ENCODE results near the gene BAIAP2.

BAIAP2 gene

GRCh38 chr17:81037798-81038733, 3.1 kb downstream of the BAIAP2 start:
- no peak for DNase-seq (ENCODE audit: low read depth in 2 of 2)

- no peak for DNase-seq (ENCODE audit: low read depth in 2 of 2)
Measured at GRCh38 chr17:81039096-81039495, 4.1 kb downstream of the BAIAP2 start.

DNA sequence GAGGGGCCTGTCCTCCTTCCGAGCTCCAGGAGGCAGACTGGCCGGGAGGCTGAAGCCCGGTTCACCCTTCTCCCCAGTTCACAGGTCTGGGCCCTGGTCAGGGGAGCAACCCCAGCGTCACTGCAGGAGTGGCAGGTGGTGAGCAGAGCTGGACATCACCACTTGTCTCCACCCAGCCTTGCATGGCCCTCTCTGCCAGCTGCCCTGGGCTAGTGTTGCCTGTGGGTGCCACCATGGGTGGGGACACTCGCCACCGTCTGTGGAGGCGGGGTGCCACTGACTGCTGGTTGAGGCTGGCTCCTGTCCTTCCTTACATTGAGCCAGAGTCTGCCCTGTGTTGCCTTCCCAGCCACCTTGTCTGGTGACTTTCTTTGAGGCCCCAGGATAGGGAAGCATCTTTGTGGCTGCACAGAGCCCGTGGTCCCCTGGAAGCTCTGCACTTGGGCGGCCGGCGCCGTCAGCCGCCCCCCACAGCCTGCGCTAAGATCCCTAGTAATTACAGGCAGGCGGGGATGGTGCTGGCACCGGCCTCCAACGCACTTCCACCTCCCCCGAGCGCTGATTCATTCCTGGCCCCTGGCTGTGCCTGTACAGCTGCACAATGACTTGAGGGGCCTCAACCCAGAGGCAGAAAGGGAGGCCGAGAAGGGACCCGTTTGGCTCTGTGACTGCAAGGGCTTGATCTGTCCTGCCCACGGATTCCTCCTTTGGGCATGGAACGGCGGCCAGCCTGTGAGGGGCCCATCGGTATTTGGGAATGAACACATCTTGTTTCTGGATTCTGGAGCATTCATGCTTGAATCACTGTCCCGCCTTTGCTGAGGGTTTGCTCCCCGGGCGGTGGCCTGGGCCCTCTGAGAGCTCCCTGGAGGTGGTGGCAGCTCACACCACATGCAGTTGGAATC, 5.2 kb downstream of the BAIAP2 start:
- peak in 1 of 2 experiments; percentile 28 for DNase-seq (ENCODE audit: low read depth in 2 of 2)

GRCh38 chr17:81040791-81041337, 5.9 kb downstream of the BAIAP2 start:
- no peak for DNase-seq (ENCODE audit: low read depth in 2 of 2)

GRCh38 chr17:81042606-81043005, 7.7 kb downstream of the BAIAP2 start:
- no peak for DNase-seq (ENCODE audit: low read depth in 2 of 2)

DNA sequence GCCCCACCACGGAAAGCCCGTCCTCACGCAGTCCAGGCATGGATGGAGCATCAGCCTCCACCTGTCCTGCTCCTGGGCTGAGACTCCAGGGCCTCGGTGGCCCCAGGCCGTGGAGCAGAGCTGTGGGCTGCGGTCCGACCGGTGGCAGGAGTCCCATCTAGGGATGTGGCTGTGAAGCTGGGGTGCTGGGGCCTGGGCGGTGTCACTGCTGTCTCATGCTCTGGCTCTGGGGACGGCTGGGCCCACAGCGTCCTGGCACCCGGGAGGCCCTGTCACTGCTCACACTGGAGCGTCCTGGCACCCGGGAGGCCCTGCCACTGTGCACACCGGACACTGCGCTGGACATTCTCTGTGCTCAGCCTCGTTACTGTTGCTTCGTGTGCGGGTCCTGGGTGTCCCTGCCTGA, 8.4 kb downstream of the BAIAP2 start:
- no peak for DNase-seq (ENCODE audit: low read depth in 2 of 2)

GRCh38 chr17:81043725-81044427, 8.9 kb downstream of the BAIAP2 start:
- DNase-seq (ENCODE audit: low read depth in 2 of 2): no peak

- DNase-seq (ENCODE audit: low read depth in 2 of 2): no peak
Measured at GRCh38 chr17:81044428-81044763, 9.4 kb downstream of the BAIAP2 start.

DNA sequence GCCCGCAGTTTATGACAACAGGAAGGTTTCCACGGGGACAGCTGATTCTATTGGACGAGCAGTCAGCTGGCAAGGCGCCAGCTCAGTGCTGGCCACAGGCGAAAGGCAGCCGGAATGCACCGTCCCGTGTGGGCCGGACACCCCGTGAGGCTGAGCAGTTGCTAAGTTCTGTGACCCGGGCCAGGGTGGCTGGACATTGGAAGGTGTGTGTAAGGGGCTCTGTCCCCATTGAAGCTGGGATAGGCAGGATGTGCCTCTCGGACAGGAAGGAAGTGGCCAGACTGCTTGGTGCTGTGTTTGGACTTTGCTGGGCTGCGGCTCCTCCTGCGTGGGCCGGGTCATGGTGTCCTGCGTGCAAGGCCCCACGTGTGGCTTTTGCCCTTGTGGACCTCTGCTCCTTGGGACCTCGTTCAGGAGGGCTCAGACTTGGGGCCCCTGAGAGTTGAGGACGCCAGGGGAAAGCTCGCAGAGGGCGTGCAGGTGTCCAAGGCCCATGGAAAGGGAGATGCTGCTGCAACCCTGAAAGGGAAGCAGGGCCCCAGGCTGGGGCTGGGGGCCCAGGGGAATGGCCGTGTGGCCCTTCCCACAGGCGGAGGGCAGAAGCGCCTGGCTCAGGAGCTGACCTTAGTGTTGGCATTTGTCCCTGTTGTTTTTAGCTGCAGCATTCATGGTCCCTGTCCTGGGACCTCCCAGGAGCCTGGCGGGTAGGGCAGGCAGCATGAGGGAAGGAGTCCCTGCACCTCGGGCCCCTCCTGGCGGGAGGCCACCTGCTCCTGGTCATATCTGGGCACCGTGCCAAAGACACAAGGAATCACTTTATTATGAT, 10.0 kb downstream of the BAIAP2 start:
- no peak for DNase-seq (ENCODE audit: low read depth in 2 of 2)

DNA sequence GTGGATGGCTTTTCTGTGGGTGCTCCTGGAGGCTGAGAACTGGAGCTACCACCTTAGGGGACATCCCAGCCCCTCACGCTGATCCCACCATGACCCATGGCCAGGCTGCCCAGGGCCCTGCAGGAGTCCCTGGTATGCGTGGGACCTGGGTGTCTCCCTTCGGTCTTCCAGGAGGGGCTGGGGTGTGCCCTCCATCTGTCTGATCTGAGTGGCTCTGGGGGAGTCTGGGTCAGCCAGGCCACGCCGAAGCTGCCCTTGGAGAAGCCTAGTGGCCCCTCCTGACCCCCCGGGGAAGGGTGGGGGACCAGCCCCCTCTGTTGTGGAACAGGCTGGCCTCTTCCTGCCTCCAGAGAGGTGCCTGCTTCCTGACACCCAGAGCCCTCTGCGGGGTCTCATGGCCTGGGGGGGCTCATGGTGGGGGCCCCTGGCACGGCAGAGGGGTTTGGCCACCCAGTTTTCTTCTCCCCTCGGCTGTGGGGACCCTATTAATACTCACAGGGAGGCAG, 10.7 kb downstream of the BAIAP2 start:
- DNase-seq (ENCODE audit: low read depth in 2 of 2): no peak

DNA sequence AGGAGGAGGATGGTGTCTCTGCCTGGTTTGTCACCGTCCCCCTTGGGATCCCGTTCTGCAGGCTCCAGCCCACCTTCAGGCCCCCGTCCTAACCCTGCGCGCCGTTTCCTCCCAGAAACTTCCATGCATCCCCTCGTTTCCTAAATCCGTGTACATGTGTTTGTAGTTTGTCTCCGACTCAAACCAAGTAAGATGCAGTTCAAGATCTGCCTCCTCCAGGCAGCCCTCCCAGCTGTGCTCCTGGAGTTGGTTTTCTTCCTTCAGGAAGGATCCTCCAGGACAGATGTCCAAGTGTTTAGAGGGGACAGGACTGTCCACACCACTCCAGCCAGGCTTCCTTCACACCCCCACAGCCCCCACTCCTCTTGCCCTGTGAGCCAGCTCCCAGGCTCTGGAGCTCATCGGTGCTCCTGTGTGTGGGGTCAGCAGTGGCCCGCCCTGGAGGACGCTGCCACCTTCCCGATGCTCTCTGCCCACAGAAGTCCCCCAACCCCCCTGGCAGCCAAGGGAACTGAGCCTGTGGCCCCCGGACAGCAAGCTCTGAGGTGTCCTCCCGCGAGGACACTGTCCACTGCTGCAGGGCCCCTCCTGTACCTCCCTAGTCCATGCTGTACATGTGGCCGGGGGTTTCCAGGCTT, 11.3 kb downstream of the BAIAP2 start:
- DNase-seq (ENCODE audit: low read depth in 2 of 2): no peak

DNA sequence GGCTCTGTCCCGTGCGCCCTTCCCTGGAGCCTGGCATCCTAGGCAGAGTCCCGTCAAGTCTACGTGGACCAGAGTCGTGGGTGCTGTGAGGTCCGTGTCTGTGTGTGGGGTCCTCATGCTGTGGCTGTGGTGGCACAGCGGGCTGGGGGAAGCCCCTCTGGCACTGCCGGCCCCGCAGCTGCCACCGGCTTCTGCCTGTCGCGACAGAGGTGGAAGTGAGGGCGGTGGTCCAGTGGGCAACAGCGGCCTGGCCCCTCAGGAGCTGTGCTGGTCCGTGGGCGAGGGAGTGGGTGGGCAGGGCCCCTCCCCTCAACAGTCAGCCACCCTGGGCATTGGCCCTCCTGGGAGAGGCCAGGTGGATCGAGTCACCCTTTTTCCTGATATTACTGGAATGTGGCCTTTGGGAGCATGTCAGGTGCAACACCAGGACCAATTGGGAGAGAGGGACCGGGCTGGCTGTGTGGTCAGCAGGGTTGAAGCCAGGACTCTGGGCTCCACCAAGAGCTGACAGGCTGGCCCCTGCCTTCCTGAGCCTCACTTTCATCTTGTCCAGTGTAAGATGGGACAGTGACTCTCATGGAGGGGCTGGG, 11.9 kb downstream of the BAIAP2 start:
- no peak for DNase-seq (ENCODE audit: low read depth in 2 of 2)

DNA sequence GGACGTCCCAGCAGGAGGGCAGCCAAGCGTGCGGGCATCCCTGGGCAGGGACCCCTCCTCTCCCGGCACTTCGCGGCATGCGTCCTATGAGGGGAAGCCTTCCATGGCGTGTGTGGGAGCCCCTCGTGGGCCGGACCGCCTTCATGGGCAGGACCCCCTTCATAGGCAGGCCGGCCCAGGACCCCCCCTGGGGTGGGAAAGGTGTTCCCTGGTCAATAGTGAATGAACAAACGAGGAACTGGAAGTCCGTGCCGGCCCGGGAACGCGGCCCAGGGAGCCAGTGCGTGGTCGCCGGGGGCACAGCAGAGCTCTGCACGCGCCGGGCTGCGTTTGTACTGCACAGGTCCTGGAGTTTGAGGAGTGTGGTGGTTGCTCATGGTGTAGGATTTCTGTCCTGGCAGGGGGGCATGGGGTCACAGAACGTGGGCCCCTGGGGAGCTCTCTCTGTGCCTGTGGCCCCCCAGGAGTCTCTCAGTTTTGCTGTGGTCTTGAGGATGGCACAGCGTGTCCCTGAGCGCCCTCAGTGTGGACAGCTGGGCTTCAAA, 13.9 kb downstream of the BAIAP2 start:
- no peak for DNase-seq (ENCODE audit: low read depth in 2 of 2)

- DNase-seq (ENCODE audit: low read depth in 2 of 2): no peak
Measured at GRCh38 chr17:81049372-81049911, 14.5 kb downstream of the BAIAP2 start.

GRCh38 chr17:81049973-81050551, 15.1 kb downstream of the BAIAP2 start:
- DNase-seq (ENCODE audit: low read depth in 2 of 2): no peak

- no peak for DNase-seq (ENCODE audit: low read depth in 2 of 2)
Measured at GRCh38 chr17:81050645-81051625, 16.0 kb downstream of the BAIAP2 start.

- no peak for DNase-seq (ENCODE audit: low read depth in 2 of 2)
Measured at GRCh38 chr17:81052199-81052997, 17.4 kb downstream of the BAIAP2 start.

Data from fibroblast of skin of left biceps (primary cell).